ENCODE results near the gene CCDC12.

The CCDC12 gene

DNA sequence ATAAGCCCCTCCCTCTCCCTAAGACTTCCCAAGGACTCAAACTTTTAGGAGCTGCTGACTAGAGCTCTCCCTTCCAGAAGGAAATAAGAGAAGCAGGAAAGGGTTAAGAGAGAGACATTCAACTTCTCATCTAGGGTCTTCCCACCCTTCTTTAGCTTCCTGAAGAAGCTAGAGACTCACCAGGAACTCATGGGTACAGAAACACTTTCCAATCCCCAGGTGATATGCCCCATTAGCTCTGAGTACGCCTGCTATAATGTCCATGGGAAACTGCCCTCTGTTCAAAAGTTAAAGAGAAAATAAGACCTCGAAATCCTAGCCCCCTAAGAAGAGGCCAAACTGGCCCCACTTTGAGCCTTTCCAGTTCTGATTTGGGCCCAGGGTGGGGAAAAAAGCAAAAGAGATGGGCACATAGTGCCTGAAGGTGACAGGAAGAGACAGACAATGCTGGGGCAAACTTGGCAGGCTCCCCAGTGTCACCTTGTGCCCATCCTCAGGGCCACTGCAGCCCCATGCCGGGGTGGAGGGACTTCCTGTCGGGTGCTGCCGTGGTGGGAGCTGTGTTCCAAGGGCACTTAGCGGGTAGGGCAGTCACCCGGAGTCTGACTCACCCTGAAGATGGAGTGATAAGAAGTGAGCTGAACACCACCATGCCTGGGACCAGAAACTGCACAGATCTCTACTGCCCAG, 29.5 kb downstream of the CCDC12 start:
- no peak overlapping the region for H2AFZ ChIP-seq (ENCODE audit: low read depth, low read length)
- peaks cover 54% of the 10 kb centered on the region for H3K36me3 ChIP-seq (ENCODE audit: insufficient read depth, low read length)
- no peak overlapping the region for H3K9ac ChIP-seq (ENCODE audit: low read depth, low read length)
- peaks cover 40% of the 10 kb centered on the region for H3K4me1 ChIP-seq (ENCODE audit: insufficient read depth, low read length)
- H3K4me3 ChIP-seq (ENCODE audit: low read depth in 1 of 2, low read length in 2 of 2) = no peak overlapping the region
- peaks cover 90% of the 10 kb centered on the region for H4K20me1 ChIP-seq (ENCODE audit: insufficient read depth, low read length)
- no peak overlapping the region for H3K4me2 ChIP-seq (ENCODE audit: insufficient read depth, low read length)
- peak overlapping the region; percentile 69 for H3K27ac ChIP-seq (ENCODE audit: low read length)
- peaks cover 98% of the 10 kb centered on the region for H3K79me2 ChIP-seq (ENCODE audit: insufficient read depth, low read length)
- ATAC-seq (ENCODE audit: insufficient read depth, low read depth) (peak; percentile 74), DNase-seq (peak; percentile 76)
- H3K27me3 ChIP-seq (ENCODE audit: insufficient read depth, low read length, poor library complexity) = no peaks in the 10 kb centered on the region
- H3K9me3 ChIP-seq (ENCODE audit: insufficient read depth, low read length, severe bottlenecking) = no peaks in the 10 kb centered on the region
- TF ChIP-seq, protein P1, sequence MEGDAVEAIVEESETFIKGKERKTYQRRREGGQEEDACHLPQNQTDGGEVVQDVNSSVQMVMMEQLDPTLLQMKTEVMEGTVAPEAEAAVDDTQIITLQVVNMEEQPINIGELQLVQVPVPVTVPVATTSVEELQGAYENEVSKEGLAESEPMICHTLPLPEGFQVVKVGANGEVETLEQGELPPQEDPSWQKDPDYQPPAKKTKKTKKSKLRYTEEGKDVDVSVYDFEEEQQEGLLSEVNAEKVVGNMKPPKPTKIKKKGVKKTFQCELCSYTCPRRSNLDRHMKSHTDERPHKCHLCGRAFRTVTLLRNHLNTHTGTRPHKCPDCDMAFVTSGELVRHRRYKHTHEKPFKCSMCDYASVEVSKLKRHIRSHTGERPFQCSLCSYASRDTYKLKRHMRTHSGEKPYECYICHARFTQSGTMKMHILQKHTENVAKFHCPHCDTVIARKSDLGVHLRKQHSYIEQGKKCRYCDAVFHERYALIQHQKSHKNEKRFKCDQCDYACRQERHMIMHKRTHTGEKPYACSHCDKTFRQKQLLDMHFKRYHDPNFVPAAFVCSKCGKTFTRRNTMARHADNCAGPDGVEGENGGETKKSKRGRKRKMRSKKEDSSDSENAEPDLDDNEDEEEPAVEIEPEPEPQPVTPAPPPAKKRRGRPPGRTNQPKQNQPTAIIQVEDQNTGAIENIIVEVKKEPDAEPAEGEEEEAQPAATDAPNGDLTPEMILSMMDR (IDR thresholded peaks at IDR 0.05; ENCODE audit: borderline replicate concordance, extremely low read depth, low read length, poor library complexity, severe bottlenecking) = no peak
- TF ChIP-seq EZH2 (IDR thresholded peaks at IDR 0.05; ENCODE audit: borderline replicate concordance, low read depth, low read length, severe bottlenecking) = no peak

DNA sequence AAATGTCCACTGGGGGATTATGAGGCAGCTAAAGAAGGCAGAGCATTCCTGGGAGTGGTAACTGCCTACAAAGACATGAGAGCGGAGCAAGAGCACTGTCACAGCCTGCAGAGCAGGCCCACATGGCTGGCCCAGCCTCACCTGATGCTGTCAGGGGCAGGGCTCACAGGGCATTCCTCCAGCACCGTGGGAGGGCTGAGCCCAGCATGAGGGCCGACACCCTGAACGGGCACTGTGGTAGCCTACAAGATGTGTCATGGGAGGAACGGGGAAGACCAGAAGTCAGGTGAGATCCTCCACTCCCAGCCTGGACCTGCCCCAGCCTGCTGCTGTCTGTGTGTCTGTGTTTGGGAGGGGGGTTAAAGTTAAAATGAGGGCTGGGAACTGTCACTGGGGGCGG, 30.1 kb downstream of the CCDC12 start:
- Histone ChIP-seq H3K9ac (ENCODE audit: low read depth, low read length) (no peak overlapping the region), H3K27me3 (ENCODE audit: insufficient read depth, low read length, poor library complexity) (no peaks in the 10 kb centered on the region), H3K79me2 (ENCODE audit: insufficient read depth, low read length) (peaks cover 100% of the 10 kb centered on the region), H4K20me1 (ENCODE audit: insufficient read depth, low read length) (peaks cover 93% of the 10 kb centered on the region), H3K36me3 (ENCODE audit: insufficient read depth, low read length) (peaks cover 59% of the 10 kb centered on the region), H3K9me3 (ENCODE audit: insufficient read depth, low read length, severe bottlenecking) (no peaks in the 10 kb centered on the region), H3K4me1 (ENCODE audit: insufficient read depth, low read length) (peaks cover 37% of the 10 kb centered on the region), H3K27ac (ENCODE audit: low read length) (peak overlapping the region; percentile 69), H3K4me3 (ENCODE audit: low read depth in 1 of 2, low read length in 2 of 2) (no peak overlapping the region), H3K4me2 (ENCODE audit: insufficient read depth, low read length) (no peak overlapping the region), H2AFZ (ENCODE audit: low read depth, low read length) (no peak overlapping the region)
- DNase-seq (no peak), ATAC-seq (ENCODE audit: insufficient read depth, low read depth) (no peak)
- TF ChIP-seq, protein P1 (IDR thresholded peaks at IDR 0.05; ENCODE audit: borderline replicate concordance, extremely low read depth, low read length, poor library complexity, severe bottlenecking) = no peak
- TF ChIP-seq EZH2 (IDR thresholded peaks at IDR 0.05; ENCODE audit: borderline replicate concordance, low read depth, low read length, severe bottlenecking) = no peak

DNA sequence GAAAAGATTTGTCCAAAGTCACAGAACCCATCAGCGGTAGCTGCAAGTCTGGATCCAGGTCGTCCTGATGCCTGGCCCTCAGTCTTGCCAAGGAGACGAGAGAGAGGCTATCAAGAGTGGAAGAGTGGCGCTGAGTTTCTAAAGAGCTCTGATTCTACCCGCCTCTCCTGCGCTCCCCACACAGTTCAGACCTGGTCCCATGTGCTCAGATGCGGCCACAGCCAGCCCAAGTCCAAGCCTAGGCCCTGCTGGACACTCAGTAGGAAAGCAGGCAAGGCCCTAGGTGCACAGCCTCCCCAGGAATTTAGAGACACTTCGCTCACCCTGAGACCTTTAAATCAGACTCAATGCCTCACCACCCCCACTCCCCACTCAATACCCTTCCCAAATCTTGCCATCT, 32.4 kb downstream of the CCDC12 start:
- Histone ChIP-seq H3K27me3 (ENCODE audit: insufficient read depth, low read length, poor library complexity) (no peaks in the 10 kb centered on the region), H3K27ac (ENCODE audit: low read length) (no peak overlapping the region), H3K36me3 (ENCODE audit: insufficient read depth, low read length) (peaks cover 74% of the 10 kb centered on the region), H3K9ac (ENCODE audit: low read depth, low read length) (no peak overlapping the region), H3K4me1 (ENCODE audit: insufficient read depth, low read length) (peaks cover 21% of the 10 kb centered on the region), H3K9me3 (ENCODE audit: insufficient read depth, low read length, severe bottlenecking) (no peaks in the 10 kb centered on the region), H3K79me2 (ENCODE audit: insufficient read depth, low read length) (peaks cover 98% of the 10 kb centered on the region), H3K4me2 (ENCODE audit: insufficient read depth, low read length) (no peak overlapping the region), H4K20me1 (ENCODE audit: insufficient read depth, low read length) (peaks cover 95% of the 10 kb centered on the region), H2AFZ (ENCODE audit: low read depth, low read length) (no peak overlapping the region), H3K4me3 (ENCODE audit: low read depth in 1 of 2, low read length in 2 of 2) (no peak overlapping the region)
- no peak for DNase-seq
- TF ChIP-seq EZH2 (IDR thresholded peaks at IDR 0.05; ENCODE audit: borderline replicate concordance, low read depth, low read length, severe bottlenecking) = no peak
- TF ChIP-seq, protein P1 (IDR thresholded peaks at IDR 0.05; ENCODE audit: borderline replicate concordance, extremely low read depth, low read length, poor library complexity, severe bottlenecking) = no peak
- no peak for ATAC-seq (ENCODE audit: insufficient read depth, low read depth)

Data from DND-41 (cell line).